KMS-11 (cell line): ENCODE measurements around the gene PIGT.
"Not testable (repeated sequence)": the region's sequence is repeated elsewhere in the genome, so short reads cannot be mapped to it uniquely, and the experiment has no call there.

Source experiments
- H2AFZ ChIP-seq: fragments of 200-600 bp; sonication (generic); 2 replicates; pipeline ENCODE4 v1.6.1; 2016; ENCODE audit warnings: antibody characterized with exemption, mixed run types, low read depth
- H3K27ac ChIP-seq: fragments of 200-600 bp; sonication (generic); 2 replicates; pipeline ENCODE4 v1.6.1; 2016; ENCODE audit warnings: mild to moderate bottlenecking, mixed run types
- H3K27me3 ChIP-seq: fragments of 200-600 bp; sonication (generic); 2 replicates; pipeline ENCODE4 v1.6.1; 2017; ENCODE audit warnings: mild to moderate bottlenecking, low read depth, mixed run types, moderate library complexity; ENCODE audit not compliant: insufficient read depth
- H3K36me3 ChIP-seq: fragments of 200-600 bp; sonication (generic); 2 replicates; pipeline ENCODE4 v1.6.1; 2017; ENCODE audit warnings: mild to moderate bottlenecking, mixed run types; ENCODE audit not compliant: insufficient read depth
- H3K4me1 ChIP-seq: fragments of 200-600 bp; sonication (generic); 2 replicates; pipeline ENCODE4 v1.6.1; 2016; ENCODE audit warnings: mild to moderate bottlenecking, low read depth, mixed run types; ENCODE audit not compliant: poor library complexity, severe bottlenecking
- H3K4me2 ChIP-seq: fragments of 200-600 bp; sonication (generic); 2 replicates; pipeline ENCODE4 v1.7.0; 2016; ENCODE audit warnings: mild to moderate bottlenecking, mixed run types
- H3K4me3 ChIP-seq: fragments of 200-600 bp; sonication (generic); IDR thresholded peaks from 2 replicates; pipeline ENCODE4 v1.6.1; 2017; ENCODE audit warnings: low read depth, low read length, mixed read lengths; ENCODE audit not compliant: insufficient read depth
- H3K79me2 ChIP-seq: fragments of 200-600 bp; sonication (generic); 2 replicates; pipeline ENCODE4 v1.6.1; 2016; ENCODE audit warnings: low read depth, mixed run types; ENCODE audit not compliant: insufficient read depth
- H3K9ac ChIP-seq: fragments of 200-600 bp; sonication (generic); 2 replicates; pipeline ENCODE4 v1.6.1; 2016; ENCODE audit warnings: mild to moderate bottlenecking, mixed run types
- H4K20me1 ChIP-seq: fragments of 200-600 bp; sonication (generic); 2 replicates; pipeline ENCODE4 v1.6.1; 2016; ENCODE audit warnings: mild to moderate bottlenecking, mixed run types; ENCODE audit not compliant: insufficient read depth
- CTCF ChIP-seq: fragments of 200-600 bp; sonication (generic); conservative IDR thresholded peaks from 2 replicates; pipeline ENCODE4 v1.6.1; 2017; ENCODE audit warnings: low read depth, mild to moderate bottlenecking, antibody characterized with exemption, low read length, moderate library complexity, mixed read lengths

The PIGT gene

GRCh38 chr20:45470262-45470931 is 54.5 kb downstream of the PIGT start:
- Histone ChIP-seq H3K27me3 (no peaks in the 10 kb centered on the region), H2AFZ (peak overlapping the region; percentile 100), H3K4me2 (peak overlapping the region; percentile 94), H3K4me1 (peaks cover 11% of the 10 kb centered on the region), H3K27ac (no peak overlapping the region), H3K36me3 (no peaks in the 10 kb centered on the region), H3K9ac (peak overlapping the region; percentile 69), H3K4me3 (no peak overlapping the region), H3K79me2 (no peaks in the 10 kb centered on the region), H4K20me1 (no peaks in the 10 kb centered on the region)
- no peak for TF ChIP-seq CTCF

- Histone ChIP-seq H3K9ac (peak overlapping the region; percentile 69), H4K20me1 (no peaks in the 10 kb centered on the region), H3K4me2 (peak overlapping the region; percentile 94), H2AFZ (peak overlapping the region; percentile 100), H3K4me1 (peaks cover 11% of the 10 kb centered on the region), H3K79me2 (no peaks in the 10 kb centered on the region), H3K36me3 (no peaks in the 10 kb centered on the region), H3K27ac (no peak overlapping the region), H3K4me3 (no peak overlapping the region), H3K27me3 (no peaks in the 10 kb centered on the region)
- TF ChIP-seq CTCF, result no peak
Observed at GRCh38 chr20:45470937-45471336, 55.0 kb downstream of the PIGT start.

- H3K4me1 ChIP-seq, result peaks cover 11% of the 10 kb centered on the region
- not testable (repeated sequence) for H3K4me2 ChIP-seq, H2AFZ ChIP-seq, H3K36me3 ChIP-seq, H4K20me1 ChIP-seq, H3K4me3 ChIP-seq, H3K27ac ChIP-seq, H3K79me2 ChIP-seq, H3K27me3 ChIP-seq, H3K9ac ChIP-seq
Observed at GRCh38 chr20:45472286-45472685, 56.3 kb downstream of the PIGT start.
